ENCODE results near the gene KCNS1.
"Not testable (repeated sequence)": the region's sequence is repeated elsewhere in the genome, so short reads cannot be mapped to it uniquely, and the experiment has no call there.

The KCNS1 gene, protein sequence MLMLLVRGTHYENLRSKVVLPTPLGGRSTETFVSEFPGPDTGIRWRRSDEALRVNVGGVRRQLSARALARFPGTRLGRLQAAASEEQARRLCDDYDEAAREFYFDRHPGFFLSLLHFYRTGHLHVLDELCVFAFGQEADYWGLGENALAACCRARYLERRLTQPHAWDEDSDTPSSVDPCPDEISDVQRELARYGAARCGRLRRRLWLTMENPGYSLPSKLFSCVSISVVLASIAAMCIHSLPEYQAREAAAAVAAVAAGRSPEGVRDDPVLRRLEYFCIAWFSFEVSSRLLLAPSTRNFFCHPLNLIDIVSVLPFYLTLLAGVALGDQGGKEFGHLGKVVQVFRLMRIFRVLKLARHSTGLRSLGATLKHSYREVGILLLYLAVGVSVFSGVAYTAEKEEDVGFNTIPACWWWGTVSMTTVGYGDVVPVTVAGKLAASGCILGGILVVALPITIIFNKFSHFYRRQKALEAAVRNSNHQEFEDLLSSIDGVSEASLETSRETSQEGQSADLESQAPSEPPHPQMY

GRCh38 chr20:45100563-45101245, at the start of gene KCNS1:
Gene KCNS1, minus strand, starts transcription at chr20:45101127. Its CDS starts 1,891 bp downstream, at chr20:45099236.
- DNase-seq, result peak; percentile 10

GRCh38 chr20:45149062-45149461, 48.1 kb upstream of the KCNS1 start:
- DNase-seq, result no peak

- no peak for DNase-seq
These were observed 39.9 kb upstream of the KCNS1 start for GRCh38 chr20:45140836-45141235.

GRCh38 chr20:45139733-45140375, 38.9 kb upstream of the KCNS1 start:
- DNase-seq, result not testable (repeated sequence)

DNA sequence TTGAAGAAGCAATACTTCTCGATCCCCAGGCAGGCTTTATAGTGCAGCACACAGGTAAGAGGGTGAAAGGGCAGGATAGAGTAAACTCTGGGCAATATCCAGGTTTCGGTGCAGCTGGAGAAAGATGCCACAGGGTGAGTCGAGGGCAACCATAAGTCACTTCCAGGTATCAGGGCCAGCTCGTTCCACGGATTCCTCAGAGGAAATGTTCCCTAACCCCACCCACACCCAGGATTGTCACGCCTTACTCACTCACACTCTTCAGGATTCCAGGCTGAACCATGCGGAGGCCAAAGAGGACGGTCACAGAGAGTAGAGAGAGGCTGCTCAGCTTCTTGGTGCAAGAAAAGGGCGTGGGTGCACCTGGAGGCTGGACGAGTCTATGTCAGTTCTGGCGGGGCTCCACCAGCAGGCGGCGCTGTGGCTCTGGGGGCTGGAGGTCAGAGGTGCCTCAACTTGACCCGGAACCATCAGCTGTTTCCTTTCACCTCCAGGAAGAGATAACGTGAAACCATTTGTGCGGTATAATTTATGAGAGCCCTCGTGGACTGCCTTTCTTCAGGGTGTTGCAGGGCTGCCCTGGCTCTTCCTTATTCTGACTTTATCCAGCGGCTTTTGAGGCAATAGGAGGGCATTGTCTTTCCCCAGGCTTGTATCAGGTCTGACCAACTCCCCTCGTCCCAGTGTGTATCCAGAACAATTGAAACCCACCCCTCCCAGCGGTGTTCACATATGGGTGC, 37.8 kb upstream of the KCNS1 start:
- no peak for DNase-seq

GRCh38 chr20:45136911-45137310, 36.0 kb upstream of the KCNS1 start:
- DNase-seq, result no peak

- no peak for DNase-seq
These were observed 27.2 kb upstream of the KCNS1 start for GRCh38 chr20:45128099-45128498.

DNA sequence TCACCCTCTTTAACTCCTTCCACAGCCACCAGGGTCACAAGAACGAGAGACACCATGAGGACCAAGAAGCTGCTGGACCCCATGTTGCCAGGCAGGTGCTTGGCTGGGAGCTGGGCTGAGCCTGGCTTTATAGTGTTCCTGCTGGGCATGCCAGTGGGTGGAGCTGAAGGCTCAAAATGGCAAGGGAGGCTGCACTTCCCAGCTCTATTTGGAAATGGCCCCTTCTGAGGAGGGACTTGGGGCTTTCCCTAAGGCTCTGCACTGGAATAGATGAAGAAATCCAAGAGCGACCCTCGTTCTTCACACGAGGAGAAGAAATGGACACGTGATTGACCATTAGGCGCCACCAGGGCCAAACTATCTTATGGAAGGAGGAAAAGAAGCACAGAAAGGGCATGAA, 23.4 kb upstream of the KCNS1 start, which contains the start of gene WFDC12:
Gene WFDC12, minus strand, starts transcription at position 101 of the 400 bp plus-strand sequence. Its CDS starts 18 bp downstream, at position 83.
- DNase-seq, result no peak

DNA sequence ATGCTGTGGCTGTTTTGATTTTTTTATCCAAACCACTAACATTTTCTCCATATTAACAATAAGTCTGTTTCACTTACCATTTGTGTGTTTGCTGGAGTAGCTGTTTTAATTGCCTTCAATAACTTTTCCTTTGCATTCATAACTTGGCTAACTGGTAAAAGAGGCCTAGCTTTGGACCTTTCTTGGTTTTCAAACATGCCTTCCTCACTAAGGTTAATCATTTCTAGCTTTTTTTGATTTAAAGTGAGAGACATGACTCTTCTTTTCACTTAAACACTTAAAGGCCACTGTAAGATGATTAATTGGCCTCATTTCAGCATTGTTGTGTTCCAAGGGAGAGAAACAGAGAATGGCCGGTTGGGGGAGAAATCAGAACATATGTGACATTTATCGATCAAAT, 20.5 kb upstream of the KCNS1 start:
- DNase-seq, result no peak

- no peak for DNase-seq
These were observed 18.8 kb upstream of the KCNS1 start for GRCh38 chr20:45119556-45120266.

DNA sequence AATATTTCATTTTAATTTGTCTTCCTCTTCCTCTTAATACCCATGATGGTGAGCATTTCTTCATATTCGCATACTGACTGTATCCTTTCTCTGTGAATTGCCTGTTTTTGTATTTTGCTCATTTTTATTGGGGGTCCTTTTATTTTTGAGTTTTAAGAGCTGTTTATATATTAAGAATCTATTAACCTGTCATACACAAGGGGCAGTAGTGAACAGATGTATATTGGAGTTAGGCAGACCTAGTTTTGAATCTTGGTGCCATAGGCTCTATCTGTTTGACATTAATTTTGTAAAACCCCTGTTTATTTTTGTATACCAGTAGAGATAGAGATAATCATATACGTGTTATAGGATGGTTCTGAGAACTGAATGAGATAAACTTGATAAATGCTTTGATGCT, 17.1 kb upstream of the KCNS1 start:
- no peak for DNase-seq

DNA sequence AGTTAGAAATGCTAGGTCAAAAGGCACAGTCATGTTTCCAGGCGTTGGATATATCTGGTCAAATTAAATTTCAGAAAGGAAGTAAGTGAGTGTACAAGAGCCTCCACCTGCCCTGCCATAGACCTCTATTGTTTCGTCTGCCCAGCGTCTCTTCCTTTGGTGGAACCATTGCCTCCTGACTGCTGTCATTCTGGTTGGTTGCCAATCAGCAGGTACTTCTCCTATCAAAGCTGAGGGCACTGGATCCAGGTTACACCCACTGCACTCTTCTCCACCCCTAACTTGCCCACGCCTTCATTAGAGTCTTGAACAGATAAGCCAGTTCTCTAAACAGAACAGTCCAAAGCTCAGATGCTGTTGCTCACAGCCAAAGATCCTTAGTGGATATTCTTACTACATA, 16.7 kb upstream of the KCNS1 start:
- DNase-seq, result no peak

DNA sequence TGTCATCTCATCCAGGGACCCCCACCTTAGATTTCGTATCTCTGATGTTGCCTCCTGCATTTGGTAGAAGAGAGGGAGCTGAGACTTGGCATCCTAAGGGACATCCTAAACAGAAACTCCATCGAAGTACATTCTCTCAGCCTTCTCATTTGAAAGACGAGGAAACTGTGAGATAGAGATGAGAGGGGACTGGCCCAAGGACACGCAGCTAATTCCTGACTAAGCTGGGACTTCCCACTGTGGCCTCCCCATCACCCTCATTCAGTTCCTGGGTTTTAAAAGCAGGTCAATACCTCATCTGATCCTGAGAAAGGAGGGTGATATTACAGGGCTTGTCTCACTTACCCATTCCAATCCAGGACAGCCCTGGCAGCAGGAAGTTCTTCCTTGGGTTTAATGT, 14.9 kb upstream of the KCNS1 start:
- no peak for DNase-seq

DNA sequence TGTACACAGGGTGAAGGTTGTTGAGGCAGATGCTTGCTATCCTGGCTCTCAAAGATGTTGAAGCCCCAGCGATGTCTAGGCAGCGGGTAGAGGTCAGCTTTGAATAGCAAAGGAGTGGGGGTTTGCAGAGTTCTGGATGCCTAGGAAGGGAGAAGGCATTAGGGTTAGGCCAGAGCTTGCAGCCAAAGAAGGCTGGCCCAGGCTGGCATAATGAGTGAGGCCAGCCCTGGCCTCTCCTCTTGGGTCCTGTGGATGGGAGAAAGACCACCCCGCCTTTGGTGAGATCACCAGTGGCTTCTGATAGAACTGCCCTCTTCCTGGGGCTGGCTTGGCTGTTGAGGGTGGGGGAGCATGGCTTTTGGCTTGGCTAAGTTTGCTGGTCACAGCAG, 14.5 kb upstream of the KCNS1 start:
- no peak for DNase-seq

DNA sequence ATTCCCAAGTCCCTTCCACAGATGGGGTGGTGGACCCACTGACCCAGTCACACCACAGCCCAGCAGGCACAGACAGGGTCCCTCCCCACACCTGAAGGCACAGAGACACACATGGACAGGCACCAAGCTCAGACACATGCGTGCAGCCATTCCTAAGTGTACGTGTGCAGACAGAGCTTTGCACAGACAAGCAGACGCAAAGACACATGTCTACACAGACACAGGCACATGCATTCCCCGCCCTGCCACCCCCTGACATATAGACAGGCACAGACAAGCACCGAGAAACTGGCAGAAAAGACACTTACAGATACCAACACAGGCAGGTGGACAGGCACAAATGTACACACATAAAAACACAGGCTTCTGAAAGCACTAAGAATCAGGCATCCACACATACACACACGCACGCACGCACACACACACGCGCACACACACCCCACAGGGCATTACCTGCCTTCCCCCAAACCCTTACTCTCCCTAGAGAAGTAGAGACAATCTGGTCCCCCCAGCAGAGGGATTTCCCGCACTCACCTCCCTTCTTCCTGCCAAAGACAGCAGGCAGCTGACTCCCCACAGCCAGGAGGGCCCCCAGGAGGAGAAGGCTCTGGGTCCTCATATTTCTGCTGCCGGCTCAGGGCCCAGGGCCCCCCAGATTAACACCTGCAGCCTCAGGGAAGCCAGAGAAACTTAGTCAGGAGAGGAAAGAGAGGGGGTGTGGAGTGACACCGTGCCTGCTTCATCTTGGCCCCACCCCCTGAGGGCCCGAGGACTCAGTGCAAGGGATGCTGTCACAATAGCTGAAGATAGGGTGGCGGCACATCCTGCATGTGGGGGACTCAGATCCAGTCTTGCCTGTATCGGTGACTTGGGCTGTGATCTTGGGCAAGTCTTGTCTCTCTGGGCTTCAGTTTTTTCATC, 13.8 kb upstream of the KCNS1 start, which contains the start of gene WFDC5:
Gene WFDC5, minus strand, starts transcription at position 710 of the 921 bp plus-strand sequence. Its CDS starts 91 bp downstream, at position 619.
- no peak for DNase-seq

DNA sequence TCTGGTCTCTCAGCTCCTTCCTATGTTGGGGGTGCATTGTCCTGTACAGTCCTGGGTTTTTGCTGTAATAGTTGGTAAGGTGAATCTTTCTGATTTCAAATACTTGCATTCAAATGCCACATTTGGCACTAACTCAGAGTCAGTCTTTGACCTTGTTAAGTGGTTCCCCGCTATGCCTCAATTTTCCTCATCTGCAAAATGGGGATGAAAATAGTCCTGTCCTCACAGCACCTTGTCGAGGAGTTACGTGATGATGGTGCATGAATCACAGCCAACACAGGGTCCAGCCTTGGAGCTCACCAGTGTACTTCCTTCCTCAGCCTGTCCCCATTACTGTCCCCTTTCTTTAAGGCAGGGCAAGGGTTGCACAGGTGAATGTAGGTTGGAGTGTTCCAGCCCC, 12.9 kb upstream of the KCNS1 start:
- no peak for DNase-seq

DNA sequence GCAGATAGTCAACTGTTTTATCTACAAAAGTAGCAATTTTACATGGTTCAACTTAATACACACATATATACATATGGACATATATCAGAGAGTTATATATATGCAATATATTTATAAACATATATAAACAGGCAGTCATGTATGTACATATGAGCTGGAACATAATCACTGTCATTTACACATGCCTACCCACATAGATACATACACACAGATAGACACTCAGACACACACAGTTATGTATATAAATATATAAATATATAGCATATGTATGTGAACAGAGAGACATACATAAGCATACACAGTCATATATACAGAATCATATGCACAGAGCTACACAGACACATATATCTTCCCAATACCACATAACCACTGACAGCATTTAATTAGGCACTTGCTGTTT, 11.8 kb upstream of the KCNS1 start:
- no peak for DNase-seq

GRCh38 chr20:45111799-45112471, 11.0 kb upstream of the KCNS1 start:
- no peak for DNase-seq

DNA sequence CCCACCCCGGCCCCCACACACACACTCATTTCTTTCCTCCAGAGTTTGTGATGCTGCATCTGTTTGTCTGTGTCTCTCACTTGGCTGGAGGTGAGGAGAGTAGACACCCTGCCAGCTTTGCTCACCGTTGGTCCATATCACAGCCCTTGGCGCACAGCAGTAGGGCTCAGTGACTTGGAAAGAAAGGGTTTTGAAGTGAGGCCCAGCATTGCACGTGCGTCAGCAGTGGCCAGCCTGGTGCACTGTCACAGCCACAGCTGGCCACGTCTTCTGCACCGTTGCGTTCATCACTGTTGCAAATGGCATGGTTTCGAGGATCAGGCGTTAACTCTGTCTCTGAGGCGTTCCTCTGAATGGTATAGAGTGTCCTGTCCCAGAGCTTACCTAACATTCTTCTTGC, 10.4 kb upstream of the KCNS1 start:
- DNase-seq, result no peak

GRCh38 chr20:45110301-45110700, 9.4 kb upstream of the KCNS1 start:
- DNase-seq, result no peak
